K562 (cell line): ENCODE results near the gene AP2A2. TPM values are rescaled to one million over a fixed set of nuclear protein-coding genes. Genes with fewer than 3 reads are reported as not detected.

Experiments used
- ARID2 ChIP-seq: fragments of 450-650 bp; IDR thresholded peaks from 2 replicates; pipeline ENCODE4 v1.6.1; 2017; ENCODE audit warnings: antibody characterized with exemption, mild to moderate bottlenecking
- HMGN3 ChIP-seq: IDR thresholded peaks from 2 replicates; pipeline ENCODE4 v1.6.1; 2011; ENCODE audit warnings: borderline replicate concordance, low read depth, mild to moderate bottlenecking, mixed read lengths, low read length; ENCODE audit not compliant: insufficient read length; ENCODE audit errors: extremely low read depth
- HNRNPL ChIP-seq: fragments of 200-400 bp; formaldehyde crosslinking; IDR thresholded peaks from 2 replicates; pipeline ENCODE4 v1.6.1; 2017; ENCODE audit warnings: low read depth, mild to moderate bottlenecking, low read length
- IFI16 ChIP-seq: fragments of 250-450 bp; sonication (Bioruptor Pico); IDR thresholded peaks from 2 replicates; pipeline ENCODE4 v2.1.2; 2022; ENCODE audit warnings: mild to moderate bottlenecking, inconsistent platforms
- MAFK ChIP-seq: IDR thresholded peaks from 2 replicates; pipeline ENCODE4 v1.6.1; 2011; ENCODE audit warnings: low read length, improper control_type of control experiment
- NR2C1 ChIP-seq, 2 experiments: fragments of 450-650 bp; IDR thresholded peaks; 2 replicates each; pipeline ENCODE4 v1.6.1; 2017; ENCODE audit warnings: mild to moderate bottlenecking in 2 of 2, antibody characterized with exemption in 1 of 2, inconsistent platforms in 1 of 2, missing compliant biosample characterization in 1 of 2, missing genetic modification characterization in 1 of 2
- POLR3A ChIP-seq: IDR thresholded peaks from 2 replicates; pipeline ENCODE4 v1.6.1; 2011; ENCODE audit warnings: borderline replicate concordance, mild to moderate bottlenecking, moderate library complexity; ENCODE audit not compliant: insufficient read length, insufficient read depth; ENCODE audit errors: extremely low read depth
- SP1 ChIP-seq: sonication (generic); formaldehyde crosslinking; IDR thresholded peaks from 2 replicates; pipeline ENCODE4 v1.8.1; 2022; ENCODE audit warnings: mild to moderate bottlenecking, missing genetic modification reagents
- SREBF2 ChIP-seq: sonication (generic); formaldehyde crosslinking; IDR thresholded peaks from 2 replicates; pipeline ENCODE4 v1.4.0; 2020; ENCODE audit warnings: mild to moderate bottlenecking, missing genetic modification reagents
- ZBTB8A ChIP-seq: fragments of 450-650 bp; IDR thresholded peaks from 2 replicates; pipeline ENCODE4 v1.6.1; 2018; ENCODE audit warnings: mild to moderate bottlenecking, moderate library complexity; ENCODE audit not compliant: partially characterized antibody
- ZNF197 ChIP-seq: fragments of 200-800 bp; sonication (Bioruptor generic); IDR thresholded peaks from 2 replicates; pipeline ENCODE4 v1.6.1; 2016; ENCODE audit warnings: low read depth, missing genetic modification characterization, missing compliant biosample characterization
- polyA plus RNA-seq, 8 experiments: library from polyadenylated mRNA; depleted of rRNA in 4 of 8; stranded (reverse) in 5 of 8; unstranded in 3 of 8; fragments of >200 nt; fragmentation: Nextera tagmentation in 2 of 8; fragmentation: Illumina TruSeq in 1 of 8; extraction: Ambion mirVana in 2 of 8; extraction: Trizol in 1 of 8; gene quantifications; 2 replicates each; pipeline versions ENCODE4 v1.2.1 to v1.2.3, GENCODE V29; 2011 to 2014; ENCODE audit warnings: inconsistent platforms in 1 of 8, missing spikeins in 1 of 8
- total RNA-seq, 7 experiments: library from RNA; depleted of rRNA in 6 of 7; stranded (reverse); fragments of >200 nt in 6 of 7; fragmentation: Illumina TruSeq in 2 of 7; extraction: Trizol in 2 of 7; gene quantifications; 2 replicates each; pipeline versions ENCODE4 v1.2.1 to v1.2.3, GENCODE V29; 2011 to 2021; ENCODE audit warnings: low replicate concordance in 1 of 7
- TF ChIP-seq, protein P1 (sequence below): fragments of 250-450 bp; sonication (Bioruptor Pico); IDR thresholded peaks from 2 replicates; pipeline ENCODE4 v1.8.0; 2022; ENCODE audit warnings: moderate library complexity, mild to moderate bottlenecking, inconsistent platforms

Gene AP2A2
- total and polyA plus RNA-seq, 9 of the 15 experiments (the other 6 are each of a cell fraction or from before 2014, with no cell fraction given), result 0.69 to 41.7 (median 15.2) TPM

DNA sequence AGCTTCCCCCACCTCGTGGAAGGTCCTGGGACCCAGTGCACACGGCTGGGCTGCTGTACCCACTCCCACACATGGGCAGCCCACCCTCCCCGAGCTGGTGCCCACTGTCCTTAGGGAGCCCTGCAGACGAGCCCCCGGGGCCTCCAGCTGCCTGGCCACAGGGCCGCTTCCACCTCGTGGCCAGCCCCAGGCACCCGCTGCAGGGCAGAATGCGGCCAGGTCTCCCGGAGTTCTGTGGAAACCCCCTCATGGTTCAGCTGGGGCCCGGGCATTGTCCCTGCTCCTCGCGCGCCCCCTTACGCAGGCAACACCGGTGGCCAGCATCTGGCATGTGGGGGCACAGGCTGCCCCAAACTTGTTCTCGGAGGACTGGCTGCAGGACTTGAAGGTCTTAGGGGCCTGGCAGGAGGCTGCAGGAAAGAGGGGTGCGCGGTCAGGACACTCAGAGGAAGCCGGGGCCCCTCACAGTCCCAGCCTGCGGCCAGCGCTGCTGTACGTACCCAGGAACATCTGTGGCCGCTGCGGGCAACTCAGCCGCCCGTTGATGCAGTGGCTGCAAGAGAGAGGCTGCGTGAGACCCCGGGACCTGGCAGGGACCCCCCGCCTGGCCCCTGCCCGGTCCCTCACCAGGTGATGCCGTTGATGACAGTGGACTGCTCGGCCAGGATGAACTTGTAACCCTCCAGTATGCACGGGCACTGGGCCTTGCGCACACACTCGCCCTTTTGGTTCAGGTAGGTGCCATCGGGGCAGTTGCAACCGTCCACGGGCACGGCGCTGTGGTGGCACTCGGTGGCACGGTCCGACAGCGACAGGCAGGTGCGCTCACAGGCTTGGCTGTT, 101.2 kb downstream of the AP2A2 start (continued):
- TF ChIP-seq SP1 (no peak), NR2C1 (IDR thresholded peaks at IDR 0.05) (no peak), NR2C1 (tag; IDR thresholded peaks at IDR 0.05) (no peak), ZNF197 (CRISPR knock-in tag) (no peak), HNRNPL (no peak), IFI16 (CRISPR knock-in tag) (no peak), MAFK (no peak), HMGN3 (no peak), POLR3A (no peak), SREBF2 (no peak), ZBTB8A (no peak), ARID2 (no peak)
- TF ChIP-seq, protein P1, sequence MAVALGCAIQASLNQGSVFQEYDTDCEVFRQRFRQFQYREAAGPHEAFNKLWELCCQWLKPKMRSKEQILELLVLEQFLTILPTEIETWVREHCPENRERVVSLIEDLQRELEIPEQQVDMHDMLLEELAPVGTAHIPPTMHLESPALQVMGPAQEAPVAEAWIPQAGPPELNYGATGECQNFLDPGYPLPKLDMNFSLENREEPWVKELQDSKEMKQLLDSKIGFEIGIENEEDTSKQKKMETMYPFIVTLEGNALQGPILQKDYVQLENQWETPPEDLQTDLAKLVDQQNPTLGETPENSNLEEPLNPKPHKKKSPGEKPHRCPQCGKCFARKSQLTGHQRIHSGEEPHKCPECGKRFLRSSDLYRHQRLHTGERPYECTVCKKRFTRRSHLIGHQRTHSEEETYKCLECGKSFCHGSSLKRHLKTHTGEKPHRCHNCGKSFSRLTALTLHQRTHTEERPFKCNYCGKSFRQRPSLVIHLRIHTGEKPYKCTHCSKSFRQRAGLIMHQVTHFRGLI (CRISPR knock-in tag), result no peak
